Right lobe of liver (tissue), 6 donors: ENCODE measurements around the gene NT5DC4. TPM values are rescaled to one million over a fixed set of nuclear protein-coding genes. Genes with fewer than 3 reads are reported as not detected.

Experiments
- ATAC-seq, 4 donors: fragments of 200-7000 bp; cut with Tn5 transposase; one replicate each; pipeline ENCODE4 v1.9.1; 2020; ENCODE audit warnings: mild to moderate bottlenecking in 4 of 4, moderate library complexity in 4 of 4
- DNase-seq, 3 donors: peaks; one replicate each; pipeline ENCODE4 v3.0.0-alpha.2; 2020
- H3K27ac ChIP-seq, 3 donors: fragments of 200-600 bp; one replicate each; pipeline ENCODE4 v1.8.0; 2022
- H3K27me3 ChIP-seq, 2 donors: fragments of 200-600 bp; one replicate each; pipeline ENCODE4 v1.8.0; 2022
- H3K36me3 ChIP-seq, 4 donors: fragments of 200-600 bp; sonication (generic) in 1 of 4; one replicate each; pipeline versions ENCODE4 v1.5.1 to v1.8.0; 2017 to 2022; ENCODE audit warnings: control low read depth in 1 of 4
- H3K4me1 ChIP-seq, 4 donors: fragments of 200-600 bp; sonication (generic) in 1 of 4; one replicate each; pipeline versions ENCODE4 v1.5.1 to v1.8.0; 2017 to 2022; ENCODE audit warnings: control low read depth in 1 of 4
- H3K4me3 ChIP-seq, 3 donors: fragments of 200-600 bp; one replicate each; pipeline ENCODE4 v1.8.0; 2022
- H3K9me3 ChIP-seq, 4 donors: fragments of 200-600 bp; sonication (generic) in 1 of 4; one replicate each; pipeline versions ENCODE4 v1.5.1 to v1.8.0; 2017 to 2022; ENCODE audit warnings: control low read depth in 1 of 4
- CTCF ChIP-seq, 4 donors: fragments of 200-600 bp in 3 of 4; fragments of 450-650 bp in 1 of 4; IDR thresholded peaks; one replicate each; pipeline versions ENCODE4 v1.5.1 to v1.8.0; 2016 to 2022; ENCODE audit warnings: antibody characterized with exemption in 4 of 4, mild to moderate bottlenecking in 2 of 4
- POLR2A ChIP-seq: fragments of 450-650 bp; IDR thresholded peaks from one replicate; pipeline ENCODE4 v1.6.1; 2017; ENCODE audit warnings: antibody characterized with exemption, mild to moderate bottlenecking
- WGBS: methylation state at CpG from one replicate; pipeline ENCODE4 v1.1.6; 2018; ENCODE audit warnings: low coverage, low lambda C conversion rate; ENCODE audit not compliant: insufficient coverage; ENCODE audit errors: missing lambda C conversion rate; 5-methylcytosine and 5-hydroxymethylcytosine counted together
- intact Hi-C, 2 donors: fragments of 100-400 bp; cut with DNase I; formaldehyde crosslinking; loops; one replicate each; pipeline versions ENCODE4 v1.11.2 to v1.14.1; 2022
- total RNA-seq, 6 experiments: library from RNA; depleted of rRNA in 2 of 6; stranded (reverse); fragments of >200 nt in 2 of 6; fragmentation: NEBNext Ultra II Directional in 3 of 6; extraction: Animal tissue kit (Norgen Biotek cat#: 25700) in 3 of 6; gene quantifications; one replicate each; pipeline versions ENCODE4 v1.1.0 to v1.2.4, GENCODE V29; 2016 to 2023
- donor health status: DM: no; HTN: yes; CAD: no.
- donor health status: DM: no; HTN: no; CAD: no.
- donor health status: DM: no; HTN: no; CAD: no.
- donor health status: DM: no; HTN: yes; CAD: no.
- donor health status: DM: no; HTN: yes; CAD: no.

NT5DC4 gene
- total RNA-seq, 6 experiments from 2014 or later, result not detected

- Histone ChIP-seq H3K36me3 (no peaks in the 10 kb centered on the region), H3K4me3 (no peak overlapping the region), H3K27me3 (no peaks in the 10 kb centered on the region), H3K9me3 (no peaks in the 10 kb centered on the region), H3K4me1 (no peaks in the 10 kb centered on the region), H3K27ac (no peak overlapping the region)
- DNase-seq (no peak), ATAC-seq (peak in 1 of 4 donors; percentile 33)
- intact Hi-C loops, result loop anchor here in 1 of 2 donors (10.0 kb wide), 1 partner anchor 207 kb away; no protein-coding TSS in a partner anchor
- no CpG with 5 or more reads among the region's 1 CpG for WGBS
- TF ChIP-seq CTCF (IDR thresholded peaks at IDR 0.05), result no peak
- TF ChIP-seq POLR2A, result no peak
Observed at GRCh38 chr2:112737542-112738232, 16.9 kb downstream of the NT5DC4 start.

- intact Hi-C loops, result loop anchor here (5.0 to 10.0 kb wide), 2 partner anchors 142 to 144 kb away; no protein-coding TSS in a partner anchor
- WGBS, result 94% methylated on average over 7 of the region's 7 CpGs
- TF ChIP-seq POLR2A, result no peak
- TF ChIP-seq CTCF (IDR thresholded peaks at IDR 0.05), result no peak
- ATAC-seq, result no peak
- no peaks in the 10 kb centered on the region for H3K4me1 ChIP-seq
- DNase-seq, result no peak
- no peak overlapping the region for H3K4me3 ChIP-seq
- H3K36me3 ChIP-seq, result no peaks in the 10 kb centered on the region
- no peaks in the 10 kb centered on the region for H3K27me3 ChIP-seq
- H3K27ac ChIP-seq, result no peak overlapping the region
- no peaks in the 10 kb centered on the region for H3K9me3 ChIP-seq
Observed at GRCh38 chr2:112740527-112740926, 19.7 kb downstream of the NT5DC4 start.

- DNase-seq (peak; percentile 85 to 89 (median 88)), ATAC-seq (peak; percentile 92 to 97 (median 96))
- intact Hi-C loops, result loop anchor here in 1 of 2 donors (10.0 kb wide), 1 partner anchor 135 kb away; no protein-coding TSS in a partner anchor
- H3K4me1 ChIP-seq, result peaks cover 0 to 34% (median 15%) of the 10 kb centered on the region in 4 donors
- H3K36me3 ChIP-seq, result no peaks in the 10 kb centered on the region
- 45% methylated on average over 7 of the region's 9 CpGs for WGBS
- H3K4me3 ChIP-seq, result no peak overlapping the region
- H3K9me3 ChIP-seq, result no peaks in the 10 kb centered on the region
- peak; percentile 93 to 96 (median 96) for TF ChIP-seq CTCF (IDR thresholded peaks at IDR 0.05)
- TF ChIP-seq POLR2A, result no peak
- peak overlapping the region in 1 of 3 donors; percentile 71 for H3K27ac ChIP-seq
- H3K27me3 ChIP-seq, result no peaks in the 10 kb centered on the region
Observed at GRCh38 chr2:112749755-112750559, 29.1 kb downstream of the NT5DC4 start.

- Histone ChIP-seq H3K4me3 (no peak overlapping the region), H3K36me3 (no peaks in the 10 kb centered on the region), H3K27ac (peak overlapping the region in 1 of 3 donors; percentile 71), H3K27me3 (no peaks in the 10 kb centered on the region), H3K9me3 (no peaks in the 10 kb centered on the region), H3K4me1 (peaks cover 0 to 37% (median 17%) of the 10 kb centered on the region in 4 donors)
- DNase-seq (no peak), ATAC-seq (no peak)
- intact Hi-C loops, result no loop called here
- no peak for TF ChIP-seq POLR2A
- no peak for TF ChIP-seq CTCF (IDR thresholded peaks at IDR 0.05)
Observed at GRCh38 chr2:112750560-112750843, 29.7 kb downstream of the NT5DC4 start.
